Liver (tissue), 3 donors: ENCODE measurements around the gene CREB5.
A peak's percentile ranks its signal among the peaks of the same experiment; 100 is the strongest.

Source experiments
- HNF4A ChIP-seq, 2 donors: conservative IDR thresholded peaks; 2 replicates each; pipeline ENCODE4 v1.6.1; 2016; ENCODE audit warnings: antibody characterized with exemption in 2 of 2, mild to moderate bottlenecking in 2 of 2
- JUND ChIP-seq, 2 donors: IDR thresholded peaks; 2 replicates each; pipeline ENCODE4 v1.6.1; 2016; ENCODE audit warnings: antibody characterized with exemption in 2 of 2
- RAD21 ChIP-seq, 2 donors: IDR thresholded peaks; 2 replicates each; pipeline ENCODE4 v1.6.1; 2016; ENCODE audit warnings: antibody characterized with exemption in 2 of 2, mild to moderate bottlenecking in 2 of 2
- SP1 ChIP-seq: IDR thresholded peaks from 2 replicates; pipeline ENCODE4 v1.6.1; 2018; ENCODE audit warnings: antibody characterized with exemption, mild to moderate bottlenecking
- TF ChIP-seq, protein P1 (sequence below): IDR thresholded peaks from 2 replicates; pipeline ENCODE4 v1.6.1; 2016; ENCODE audit warnings: antibody characterized with exemption
- TF ChIP-seq, protein P2 (sequence below): fragments of 150-350 bp; IDR thresholded peaks from 2 replicates; pipeline ENCODE4 v1.5.1; 2017; ENCODE audit warnings: improper control_type of control experiment, low read depth, low read length; ENCODE audit not compliant: missing input control
- TF ChIP-seq, protein P3 (sequence below): IDR thresholded peaks from 2 replicates; pipeline ENCODE4 v1.6.1; 2016; ENCODE audit warnings: antibody characterized with exemption, mild to moderate bottlenecking
- donor health status: healthy.
- donor health status: healthy.

DNA sequence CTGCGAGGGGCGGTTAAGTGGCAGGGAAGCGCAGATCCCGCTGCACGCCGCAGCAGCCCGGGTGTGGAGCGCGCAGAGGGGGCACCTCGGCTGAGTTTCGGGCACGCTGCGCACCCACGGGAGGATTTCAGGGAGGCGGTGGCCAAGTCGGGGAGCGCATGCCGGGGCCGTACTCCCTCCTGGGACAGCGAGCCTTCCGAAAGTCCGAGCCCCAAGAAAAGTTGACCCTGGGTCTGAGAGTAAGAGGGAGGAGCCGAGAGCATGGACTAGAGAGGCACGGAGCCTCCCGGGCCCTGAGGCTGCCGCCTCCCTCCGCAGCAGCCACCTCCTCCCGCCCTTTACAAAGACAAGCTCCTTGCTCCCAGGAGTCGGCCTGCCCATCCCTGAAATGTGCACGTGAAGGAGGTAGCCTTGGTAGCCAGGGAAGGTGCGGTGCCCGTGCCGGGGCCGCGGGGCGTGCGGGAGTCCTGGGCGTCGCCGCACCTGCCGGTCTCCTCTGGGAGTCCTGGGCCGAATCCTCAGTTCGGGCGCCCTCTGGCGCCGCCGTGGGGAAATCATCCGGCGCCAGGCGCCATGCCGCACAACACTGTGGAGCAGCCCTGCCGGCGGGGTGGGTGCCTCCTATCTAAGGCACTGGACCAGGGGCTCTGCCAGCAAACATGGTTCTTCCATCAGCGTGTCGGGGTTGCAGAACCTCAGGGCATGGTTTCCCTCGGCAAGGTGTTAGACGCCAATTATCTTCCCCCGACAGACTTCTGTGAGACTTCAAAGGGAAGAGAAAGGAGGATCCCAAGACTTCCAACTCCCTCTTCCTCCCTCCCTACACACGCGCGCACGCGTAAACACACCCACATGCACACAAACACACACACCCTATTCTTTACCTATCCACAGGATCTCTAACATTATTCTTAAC is 441.8 kb downstream of the CREB5 start:
- TF ChIP-seq, protein P1, sequence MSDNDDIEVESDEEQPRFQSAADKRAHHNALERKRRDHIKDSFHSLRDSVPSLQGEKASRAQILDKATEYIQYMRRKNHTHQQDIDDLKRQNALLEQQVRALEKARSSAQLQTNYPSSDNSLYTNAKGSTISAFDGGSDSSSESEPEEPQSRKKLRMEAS, result no peak
- TF ChIP-seq JUND (IDR thresholded peaks at IDR 0.05), result no peak
- peak; percentile 80 to 86 for TF ChIP-seq RAD21 (IDR thresholded peaks at IDR 0.05)
- TF ChIP-seq, protein P2, sequence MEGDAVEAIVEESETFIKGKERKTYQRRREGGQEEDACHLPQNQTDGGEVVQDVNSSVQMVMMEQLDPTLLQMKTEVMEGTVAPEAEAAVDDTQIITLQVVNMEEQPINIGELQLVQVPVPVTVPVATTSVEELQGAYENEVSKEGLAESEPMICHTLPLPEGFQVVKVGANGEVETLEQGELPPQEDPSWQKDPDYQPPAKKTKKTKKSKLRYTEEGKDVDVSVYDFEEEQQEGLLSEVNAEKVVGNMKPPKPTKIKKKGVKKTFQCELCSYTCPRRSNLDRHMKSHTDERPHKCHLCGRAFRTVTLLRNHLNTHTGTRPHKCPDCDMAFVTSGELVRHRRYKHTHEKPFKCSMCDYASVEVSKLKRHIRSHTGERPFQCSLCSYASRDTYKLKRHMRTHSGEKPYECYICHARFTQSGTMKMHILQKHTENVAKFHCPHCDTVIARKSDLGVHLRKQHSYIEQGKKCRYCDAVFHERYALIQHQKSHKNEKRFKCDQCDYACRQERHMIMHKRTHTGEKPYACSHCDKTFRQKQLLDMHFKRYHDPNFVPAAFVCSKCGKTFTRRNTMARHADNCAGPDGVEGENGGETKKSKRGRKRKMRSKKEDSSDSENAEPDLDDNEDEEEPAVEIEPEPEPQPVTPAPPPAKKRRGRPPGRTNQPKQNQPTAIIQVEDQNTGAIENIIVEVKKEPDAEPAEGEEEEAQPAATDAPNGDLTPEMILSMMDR, result peak; percentile 77
- TF ChIP-seq SP1, result no peak
- TF ChIP-seq, protein P3, sequence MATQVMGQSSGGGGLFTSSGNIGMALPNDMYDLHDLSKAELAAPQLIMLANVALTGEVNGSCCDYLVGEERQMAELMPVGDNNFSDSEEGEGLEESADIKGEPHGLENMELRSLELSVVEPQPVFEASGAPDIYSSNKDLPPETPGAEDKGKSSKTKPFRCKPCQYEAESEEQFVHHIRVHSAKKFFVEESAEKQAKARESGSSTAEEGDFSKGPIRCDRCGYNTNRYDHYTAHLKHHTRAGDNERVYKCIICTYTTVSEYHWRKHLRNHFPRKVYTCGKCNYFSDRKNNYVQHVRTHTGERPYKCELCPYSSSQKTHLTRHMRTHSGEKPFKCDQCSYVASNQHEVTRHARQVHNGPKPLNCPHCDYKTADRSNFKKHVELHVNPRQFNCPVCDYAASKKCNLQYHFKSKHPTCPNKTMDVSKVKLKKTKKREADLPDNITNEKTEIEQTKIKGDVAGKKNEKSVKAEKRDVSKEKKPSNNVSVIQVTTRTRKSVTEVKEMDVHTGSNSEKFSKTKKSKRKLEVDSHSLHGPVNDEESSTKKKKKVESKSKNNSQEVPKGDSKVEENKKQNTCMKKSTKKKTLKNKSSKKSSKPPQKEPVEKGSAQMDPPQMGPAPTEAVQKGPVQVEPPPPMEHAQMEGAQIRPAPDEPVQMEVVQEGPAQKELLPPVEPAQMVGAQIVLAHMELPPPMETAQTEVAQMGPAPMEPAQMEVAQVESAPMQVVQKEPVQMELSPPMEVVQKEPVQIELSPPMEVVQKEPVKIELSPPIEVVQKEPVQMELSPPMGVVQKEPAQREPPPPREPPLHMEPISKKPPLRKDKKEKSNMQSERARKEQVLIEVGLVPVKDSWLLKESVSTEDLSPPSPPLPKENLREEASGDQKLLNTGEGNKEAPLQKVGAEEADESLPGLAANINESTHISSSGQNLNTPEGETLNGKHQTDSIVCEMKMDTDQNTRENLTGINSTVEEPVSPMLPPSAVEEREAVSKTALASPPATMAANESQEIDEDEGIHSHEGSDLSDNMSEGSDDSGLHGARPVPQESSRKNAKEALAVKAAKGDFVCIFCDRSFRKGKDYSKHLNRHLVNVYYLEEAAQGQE, result no peak
- TF ChIP-seq HNF4A (conservative IDR thresholded peaks at IDR 0.05), result no peak
